H1 (cell line): Measurements from ENCODE around the gene SLC16A6. TPM values are rescaled to one million over a fixed set of nuclear protein-coding genes. Genes with fewer than 3 reads are reported as not detected.

ENCODE experiments used
- CTCF ChIA-PET: fragments of 300-600 bp; sonication (Branson Sonifier 250); formaldehyde crosslinking; loops from one replicate; lab custom pipeline; 2021; ENCODE audit not compliant: partially characterized antibody; lab: Charles Lee
- POLR2A ChIA-PET: fragments of 300-600 bp; sonication (Branson Sonifier 250); formaldehyde crosslinking; loops from one replicate; lab custom pipeline; 2021; ENCODE audit warnings: inconsistent platforms; ENCODE audit not compliant: partially characterized antibody; lab: Charles Lee
- DNase-seq, 2 experiments: peaks; one replicate each; pipeline versions ENCODE4 v3.0.0 to v3.0.0-alpha.2; 2010 to 2022; ENCODE audit warnings: low spot score in 2 of 2, low read depth in 1 of 2, mixed read lengths in 1 of 2
- FAIRE-seq: peaks from 2 replicates; lab custom pipeline; 2011; peaks lifted over from hg19 to GRCh38; lab: Jason Lieb, UNC
- H2AFZ ChIP-seq: 2 replicates; pipeline ENCODE4 v1.8.1; 2012; ENCODE audit warnings: low read length, inconsistent platforms
- H2AK5ac ChIP-seq: 2 replicates; pipeline ENCODE4 v1.6.1; 2013; ENCODE audit warnings: low read depth, low read length
- H2BK120ac ChIP-seq: replicated peaks from 2 replicates; pipeline ENCODE3; 2013; ENCODE audit warnings: low read depth, low read length, inconsistent platforms
- H2BK12ac ChIP-seq: 2 replicates; pipeline ENCODE4 v1.6.1; 2013; ENCODE audit warnings: low read depth, low read length
- H2BK15ac ChIP-seq: 2 replicates; pipeline ENCODE4 v1.6.1; 2013; ENCODE audit warnings: low read length
- H2BK20ac ChIP-seq: 2 replicates; pipeline ENCODE4 v1.6.1; 2013; ENCODE audit warnings: low read length
- H2BK5ac ChIP-seq: 2 replicates; pipeline ENCODE4 v1.6.1; 2013; ENCODE audit warnings: low read depth, low read length
- H3K14ac ChIP-seq: 2 replicates; pipeline ENCODE4 v1.6.1; 2013; ENCODE audit warnings: inconsistent platforms; ENCODE audit not compliant: insufficient read length
- H3K18ac ChIP-seq: 2 replicates; pipeline ENCODE4 v1.6.1; 2013; ENCODE audit warnings: low read length; ENCODE audit errors: extremely low read depth
- H3K23ac ChIP-seq: 2 replicates; pipeline ENCODE4 v1.6.1; 2013; ENCODE audit warnings: inconsistent platforms; ENCODE audit not compliant: insufficient read length
- H3K23me2 ChIP-seq: 2 replicates; pipeline ENCODE4 v1.6.1; 2013; ENCODE audit warnings: low read depth, low read length
- H3K27ac ChIP-seq: 2 replicates; pipeline ENCODE4 v1.6.1; 2011; ENCODE audit warnings: low read depth, low read length, inconsistent platforms
- H3K27me3 ChIP-seq, 4 experiments: replicated peaks in 1 of 4; 1 replicate in 1 of 4; 2 replicates in 3 of 4; pipeline versions ENCODE4 v1.6.1 to v1.8.1; 2011 to 2013; ENCODE audit warnings: low read length in 3 of 4, mild to moderate bottlenecking in 3 of 4, inconsistent platforms in 2 of 4, mixed read lengths in 2 of 4, moderate library complexity in 1 of 4; ENCODE audit not compliant: control insufficient read depth in 3 of 4, insufficient read depth in 3 of 4; ENCODE audit errors: extremely low read depth in 1 of 4
- H3K36me3 ChIP-seq, 4 experiments: 2 replicates each; pipeline versions ENCODE4 v1.6.1 to v1.8.1; 2011 to 2013; ENCODE audit warnings: mild to moderate bottlenecking in 4 of 4, low read length in 3 of 4, moderate library complexity in 2 of 4, control low read depth in 1 of 4, inconsistent platforms in 1 of 4; ENCODE audit not compliant: insufficient read depth in 4 of 4, control insufficient read depth in 2 of 4
- H3K4ac ChIP-seq: replicated peaks from 2 replicates; pipeline ENCODE3; 2013; ENCODE audit warnings: low read length, low read depth, mixed read lengths, inconsistent platforms; ENCODE audit not compliant: insufficient read length
- H3K4me1 ChIP-seq, 4 experiments: replicated peaks in 1 of 4; 1 replicate in 1 of 4; 2 replicates in 3 of 4; pipeline versions ENCODE4 v1.6.1 to v1.8.1; 2011 to 2013; ENCODE audit warnings: low read length in 3 of 4, inconsistent platforms in 2 of 4, mixed read lengths in 1 of 4; ENCODE audit not compliant: insufficient read depth in 4 of 4, control insufficient read depth in 3 of 4
- H3K4me2 ChIP-seq, 2 experiments: 2 replicates each; pipeline versions ENCODE4 v1.6.1 to v1.8.1; 2011 to 2013; ENCODE audit warnings: low read depth in 2 of 2, low read length in 2 of 2, control low read depth in 1 of 2, inconsistent platforms in 1 of 2, mild to moderate bottlenecking in 1 of 2; ENCODE audit not compliant: insufficient read depth in 1 of 2
- H3K4me3 ChIP-seq, 4 experiments: fragments of 200-600, 300-600 bp in 1 of 4; sonication (generic), shearing (Covaris generic), sonication (Bioruptor Twin) in 1 of 4; 2 replicates each; pipeline versions ENCODE4 v1.5.1 to v1.8.1; 2011 to 2016; ENCODE audit warnings: low read length in 4 of 4, low read depth in 3 of 4, control low read depth in 2 of 4, inconsistent platforms in 2 of 4, mild to moderate bottlenecking in 2 of 4, mixed read lengths in 1 of 4, moderate library complexity in 1 of 4; ENCODE audit not compliant: insufficient read depth in 2 of 4; ENCODE audit errors: extremely low read depth in 1 of 4
- H3K56ac ChIP-seq: replicated peaks from 2 replicates; pipeline ENCODE3; 2013; ENCODE audit warnings: low read depth, mild to moderate bottlenecking, mixed read lengths, low read length, inconsistent platforms; ENCODE audit not compliant: insufficient read length
- H3K79me1 ChIP-seq: 2 replicates; pipeline ENCODE4 v1.6.1; 2013; ENCODE audit warnings: low read depth, low read length, control low read depth
- H3K79me2 ChIP-seq, 2 experiments: 2 replicates each; pipeline versions ENCODE4 v1.6.1 to v1.8.1; 2012 to 2013; ENCODE audit warnings: low read length in 2 of 2, mild to moderate bottlenecking in 2 of 2, inconsistent platforms in 1 of 2; ENCODE audit not compliant: insufficient read depth in 2 of 2, control insufficient read depth in 1 of 2
- H3K9ac ChIP-seq, 4 experiments: replicated peaks in 1 of 4; 1 replicate in 1 of 4; 2 replicates in 3 of 4; pipeline versions ENCODE4 v1.6.1 to v1.8.1; 2011 to 2013; ENCODE audit warnings: low read depth in 3 of 4, low read length in 3 of 4, control low read depth in 2 of 4, mild to moderate bottlenecking in 2 of 4, moderate library complexity in 2 of 4, inconsistent platforms in 1 of 4; ENCODE audit errors: extremely low read depth in 1 of 4
- H3K9me3 ChIP-seq, 2 experiments: 2 replicates each; pipeline versions ENCODE4 v1.6.1 to v1.8.1; 2012 to 2013; ENCODE audit warnings: mild to moderate bottlenecking in 2 of 2, moderate library complexity in 2 of 2, control low read depth in 1 of 2, inconsistent platforms in 1 of 2, low read depth in 1 of 2, low read length in 1 of 2, mixed read lengths in 1 of 2; ENCODE audit not compliant: insufficient read depth in 2 of 2
- H4K20me1 ChIP-seq, 2 experiments: replicated peaks in 1 of 2; 2 replicates each; pipeline versions ENCODE3 to v1.8.1; 2011 to 2013; ENCODE audit warnings: inconsistent platforms in 2 of 2, low read length in 2 of 2, mild to moderate bottlenecking in 1 of 2; ENCODE audit not compliant: insufficient read depth in 2 of 2, control insufficient read depth in 1 of 2
- H4K5ac ChIP-seq: 2 replicates; pipeline ENCODE4 v1.6.1; 2013; ENCODE audit warnings: low read length, low read depth, mixed read lengths, inconsistent platforms; ENCODE audit not compliant: insufficient read length
- H4K8ac ChIP-seq: 2 replicates; pipeline ENCODE4 v1.8.0; 2013; ENCODE audit warnings: mild to moderate bottlenecking, moderate library complexity, low read length, inconsistent platforms; ENCODE audit not compliant: insufficient read depth; ENCODE audit errors: extremely low read depth
- H4K91ac ChIP-seq: replicated peaks from 2 replicates; pipeline ENCODE3; 2013; ENCODE audit warnings: low read length, mixed read lengths, inconsistent platforms; ENCODE audit not compliant: insufficient read length
- ASH2L ChIP-seq: fragments of 200-600, 300-600 bp; sonication (generic); IDR thresholded peaks from one replicate; pipeline ENCODE4 v1.7.1; 2017; ENCODE audit warnings: low read length
- BCL11A ChIP-seq, 2 experiments: IDR thresholded peaks; one replicate each; pipeline ENCODE4 v1.6.1; 2011; ENCODE audit warnings: low read depth in 2 of 2, low read length in 2 of 2, mild to moderate bottlenecking in 2 of 2
- CEBPB ChIP-seq: IDR thresholded peaks from 2 replicates; pipeline ENCODE4 v1.6.1; 2012; ENCODE audit warnings: low read depth, low read length
- MAFK ChIP-seq: IDR thresholded peaks from 2 replicates; pipeline ENCODE4 v1.6.1; 2012; ENCODE audit warnings: low read depth, mild to moderate bottlenecking, improper control_type of control experiment, low read length
- NANOG ChIP-seq: IDR thresholded peaks from 2 replicates; pipeline ENCODE4 v1.6.1; 2011; ENCODE audit warnings: low read length, low read depth, mild to moderate bottlenecking, inconsistent platforms; ENCODE audit not compliant: insufficient read depth, poor library complexity, severe bottlenecking
- PHF8 ChIP-seq: fragments of 200-600 bp; sonication (generic); conservative IDR thresholded peaks from 2 replicates; pipeline ENCODE4 v1.7.1; 2012; ENCODE audit warnings: low read depth, mild to moderate bottlenecking, inconsistent platforms, low read length, moderate library complexity
- POLR2AphosphoS5 ChIP-seq: IDR thresholded peaks from 2 replicates; pipeline ENCODE4 v1.6.1; 2011; ENCODE audit warnings: low read depth, low read length
- POU5F1 ChIP-seq: IDR thresholded peaks from 2 replicates; pipeline ENCODE4 v1.6.1; 2011; ENCODE audit warnings: low read depth, mild to moderate bottlenecking, low read length, moderate library complexity
- RXRA ChIP-seq: IDR thresholded peaks from 2 replicates; pipeline ENCODE4 v1.6.1; 2011; ENCODE audit warnings: low read depth, mild to moderate bottlenecking, low read length, moderate library complexity; ENCODE audit not compliant: insufficient read depth
- SP1 ChIP-seq: IDR thresholded peaks from 2 replicates; pipeline ENCODE4 v1.6.1; 2011; ENCODE audit warnings: low read depth, low read length
- TAF7 ChIP-seq: optimal IDR thresholded peaks from 2 replicates; pipeline ENCODE3; 2011; ENCODE audit warnings: low read depth, mild to moderate bottlenecking, inconsistent platforms, low read length, moderate library complexity, borderline replicate concordance
- WGBS, 2 experiments: shearing (Covaris generic) in 1 of 2; methylation state at CpG; one replicate each; pipeline versions ENCODE4 v1.1.6 to v1.1.7; 2013 to 2015; ENCODE audit warnings: low lambda C conversion rate in 2 of 2, mixed read lengths in 2 of 2, inconsistent platforms in 1 of 2, low coverage in 1 of 2, missing lambda C conversion rate in 1 of 2; ENCODE audit not compliant: insufficient replicate concordance in 2 of 2, insufficient coverage in 1 of 2, insufficient read length in 1 of 2; ENCODE audit errors: extremely low coverage in 1 of 2, missing lambda C conversion rate in 1 of 2; 5-methylcytosine and 5-hydroxymethylcytosine counted together
- polyA plus RNA-seq, 7 experiments: library from polyadenylated mRNA; depleted of rRNA in 3 of 7; stranded (reverse) in 5 of 7; unstranded in 2 of 7; fragments of >200 nt in 5 of 7; fragments of 200-250 nt in 2 of 7; gene quantifications; 1 replicate in 5 of 7; 2 replicates in 1 of 7; 4 replicates in 1 of 7; pipeline versions ENCODE4 v1.2.1 to v1.2.3, GENCODE V29; 2011 to 2013; ENCODE audit warnings: missing spikeins in 2 of 7, mixed read lengths in 2 of 7
- total RNA-seq: library from RNA; stranded (reverse); fragmentation: NEBNext Ultra II Directional; extraction: Animal tissue kit (Norgen Biotek cat#: 25700); gene quantifications from 2 replicates; pipeline ENCODE4 v1.2.1, GENCODE V29; 2021

SLC16A6 gene
- total and polyA plus RNA-seq, 2 of the 8 experiments (the other 6 are each of a cell fraction or from before 2014, with no cell fraction given) = 0.17 to 0.22 TPM

- Histone ChIP-seq H4K5ac (no peak overlapping the region), H2BK12ac (no peak overlapping the region), H3K4me2 (no peak overlapping the region), H2AK5ac (no peak overlapping the region), H3K36me3 (no peaks in the 10 kb centered on the region), H3K9ac (no peak overlapping the region), H2BK120ac (no peak overlapping the region), H3K4me3 (no peak overlapping the region), H3K23me2 (no peaks in the 10 kb centered on the region), H2BK20ac (no peak overlapping the region), H3K4me1 (no peaks in the 10 kb centered on the region), H2AFZ (no peak overlapping the region), H2BK5ac (no peak overlapping the region), H4K20me1 (no peaks in the 10 kb centered on the region), H3K14ac (no peak overlapping the region), H3K27me3 (no peaks in the 10 kb centered on the region), H3K27ac (no peak overlapping the region), H2BK15ac (no peak overlapping the region), H3K4ac (no peak overlapping the region), H3K56ac (no peak overlapping the region), H4K8ac (no peak overlapping the region), H4K91ac (no peak overlapping the region), H3K9me3 (no peaks in the 10 kb centered on the region), H3K23ac (no peak overlapping the region), H3K18ac (no peak overlapping the region), H3K79me1 (no peaks in the 10 kb centered on the region), H3K79me2 (no peaks in the 10 kb centered on the region)
- FAIRE-seq = no peak
- TF ChIP-seq PHF8 = no peak
- TF ChIP-seq NANOG = no peak
- TF ChIP-seq CEBPB = no peak
- TF ChIP-seq ASH2L = no peak
- TF ChIP-seq POU5F1 = no peak
- no peak for TF ChIP-seq TAF7
- TF ChIP-seq MAFK = no peak
- TF ChIP-seq POLR2AphosphoS5 = no peak
- no peak for TF ChIP-seq RXRA
- no peak for TF ChIP-seq SP1
- no peak for TF ChIP-seq BCL11A (IDR thresholded peaks at IDR 0.05; ENCODE audit: low read depth in 2 of 2, low read length in 2 of 2)
- 85% methylated on average over 8 of the region's 8 CpGs; no CpG with 5 or more reads in 1 of the 2 experiments for WGBS, 2 experiments
- DNase-seq = no peak
- ChIA-PET POLR2A (interaction anchor here (1.3 kb wide), 1 partner anchor 12 kb away, joined by 3 read pairs; no protein-coding TSS in a partner anchor), CTCF (interaction anchor here (1.1 to 1.2 kb wide), 2 partner anchors 12 to 137 kb away, joined by 3 read pairs; no protein-coding TSS in a partner anchor)
Observed at GRCh38 chr17:68310152-68310551, 19.2 kb upstream of the SLC16A6 start.
